HG02642 (cell line): ENCODE data around the gene INHBC.

Experiments used
- ATAC-seq: cut with Tn5 transposase; IDR thresholded peaks from one replicate; pipeline ENCODE4 v1.9.1; 2021; ENCODE audit warnings: mild to moderate bottlenecking; ENCODE audit not compliant: unreplicated experiment, poor library complexity

Gene INHBC

DNA sequence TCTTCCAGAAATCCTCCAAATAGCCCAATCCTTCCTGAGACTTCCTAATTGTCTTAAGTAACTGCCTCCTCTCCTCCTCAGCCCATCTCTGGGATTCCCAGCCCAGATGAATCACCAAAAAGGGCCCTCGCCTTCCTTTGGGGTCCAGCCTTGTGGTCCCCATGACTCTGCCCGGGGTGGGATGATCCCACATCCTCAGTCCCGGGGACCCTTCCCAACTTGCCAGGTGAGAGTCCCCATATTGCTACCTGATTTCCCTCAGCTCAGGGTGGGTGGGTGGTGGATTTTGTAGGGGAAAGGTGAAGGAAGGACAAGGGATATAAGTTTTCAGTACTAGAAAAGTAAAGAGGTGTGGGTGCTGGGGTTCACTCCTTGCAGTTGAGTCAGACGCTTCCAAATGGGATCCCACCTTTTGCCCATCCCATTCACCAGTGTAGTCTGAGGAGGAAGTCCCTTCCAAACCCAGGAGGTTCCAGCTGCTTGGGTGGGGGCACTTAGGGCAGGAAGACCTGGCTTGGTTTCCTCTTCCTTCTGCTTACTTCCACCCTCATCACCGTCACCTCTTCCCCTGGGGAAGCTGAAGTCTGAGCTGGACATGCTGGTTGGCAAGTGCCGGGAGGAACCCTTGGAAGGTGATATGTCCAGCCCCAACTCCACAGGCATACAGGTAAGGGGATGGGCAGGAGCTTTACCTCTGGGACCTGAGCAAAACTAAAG lies 30.6 kb downstream of the INHBC start:
- ATAC-seq = no peak

DNA sequence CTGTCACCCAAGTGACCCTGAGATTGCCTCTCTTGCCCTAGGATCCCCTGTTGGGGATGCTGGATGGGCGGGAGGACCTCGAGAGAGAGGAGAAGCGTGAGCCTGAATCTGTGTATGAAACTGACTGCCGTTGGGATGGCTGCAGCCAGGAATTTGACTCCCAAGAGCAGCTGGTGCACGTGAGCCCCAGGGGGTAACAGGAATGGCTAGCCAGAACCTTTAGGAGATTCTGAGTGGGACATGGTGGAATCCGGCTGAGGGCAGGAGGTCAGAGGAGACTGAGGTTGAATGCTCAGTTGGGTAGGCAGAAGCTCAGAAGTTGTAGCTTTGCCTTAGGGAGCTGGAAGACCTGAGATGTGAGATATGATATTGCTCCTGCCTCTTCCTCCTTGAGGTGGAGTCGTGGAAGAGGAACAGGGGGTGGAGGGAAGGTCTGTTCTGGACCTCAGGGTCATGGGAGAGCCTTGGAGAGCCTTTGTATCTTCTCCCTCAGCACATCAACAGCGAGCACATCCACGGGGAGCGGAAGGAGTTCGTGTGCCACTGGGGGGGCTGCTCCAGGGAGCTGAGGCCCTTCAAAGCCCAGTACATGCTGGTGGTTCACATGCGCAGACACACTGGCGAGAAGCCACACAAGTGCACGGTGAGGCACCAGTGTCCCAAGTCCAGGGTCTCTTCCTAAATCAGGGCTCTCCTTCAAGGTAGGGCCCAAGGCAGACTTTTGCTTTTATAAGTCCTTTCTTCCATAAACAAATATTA lies 31.3 kb downstream of the INHBC start:
- no peak for ATAC-seq

DNA sequence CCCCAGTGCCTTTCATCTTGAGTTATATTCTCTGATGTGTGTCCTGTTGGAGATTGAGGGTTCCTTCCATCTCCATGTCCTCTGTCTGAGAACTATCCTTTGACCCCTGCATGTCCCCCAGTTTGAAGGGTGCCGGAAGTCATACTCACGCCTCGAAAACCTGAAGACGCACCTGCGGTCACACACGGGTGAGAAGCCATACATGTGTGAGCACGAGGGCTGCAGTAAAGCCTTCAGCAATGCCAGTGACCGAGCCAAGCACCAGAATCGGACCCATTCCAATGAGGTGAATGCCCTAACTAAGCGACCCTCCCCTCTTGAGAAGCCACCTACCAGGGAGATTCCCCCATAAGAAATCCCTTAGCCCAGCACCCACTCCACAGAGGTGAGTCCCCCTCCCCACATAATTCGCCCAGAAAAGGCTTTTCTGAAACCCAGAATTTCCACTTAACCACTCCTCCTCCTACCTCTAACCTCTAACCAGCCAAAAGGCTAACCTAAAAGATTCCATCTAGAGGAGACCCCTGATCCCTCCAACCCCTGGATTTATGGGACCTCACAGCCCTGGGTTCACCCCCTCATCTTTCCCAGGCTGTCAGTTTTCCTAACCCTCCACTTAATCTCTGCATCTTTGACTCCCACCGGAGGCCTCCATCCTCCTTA lies 32.8 kb downstream of the INHBC start:
- ATAC-seq = no peak

DNA sequence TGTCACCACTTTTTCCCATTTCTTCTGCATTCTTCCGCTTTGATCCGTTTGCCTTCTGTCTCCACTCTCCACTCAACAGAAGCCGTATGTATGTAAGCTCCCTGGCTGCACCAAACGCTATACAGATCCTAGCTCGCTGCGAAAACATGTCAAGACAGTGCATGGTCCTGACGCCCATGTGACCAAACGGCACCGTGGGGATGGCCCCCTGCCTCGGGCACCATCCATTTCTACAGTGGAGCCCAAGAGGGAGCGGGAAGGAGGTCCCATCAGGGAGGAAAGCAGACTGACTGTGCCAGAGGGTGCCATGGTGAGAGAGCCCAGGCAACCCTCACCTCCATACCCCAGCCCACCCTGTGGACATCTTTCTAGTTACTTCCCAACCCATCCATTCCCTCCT lies 33.3 kb downstream of the INHBC start:
- ATAC-seq = no peak

DNA sequence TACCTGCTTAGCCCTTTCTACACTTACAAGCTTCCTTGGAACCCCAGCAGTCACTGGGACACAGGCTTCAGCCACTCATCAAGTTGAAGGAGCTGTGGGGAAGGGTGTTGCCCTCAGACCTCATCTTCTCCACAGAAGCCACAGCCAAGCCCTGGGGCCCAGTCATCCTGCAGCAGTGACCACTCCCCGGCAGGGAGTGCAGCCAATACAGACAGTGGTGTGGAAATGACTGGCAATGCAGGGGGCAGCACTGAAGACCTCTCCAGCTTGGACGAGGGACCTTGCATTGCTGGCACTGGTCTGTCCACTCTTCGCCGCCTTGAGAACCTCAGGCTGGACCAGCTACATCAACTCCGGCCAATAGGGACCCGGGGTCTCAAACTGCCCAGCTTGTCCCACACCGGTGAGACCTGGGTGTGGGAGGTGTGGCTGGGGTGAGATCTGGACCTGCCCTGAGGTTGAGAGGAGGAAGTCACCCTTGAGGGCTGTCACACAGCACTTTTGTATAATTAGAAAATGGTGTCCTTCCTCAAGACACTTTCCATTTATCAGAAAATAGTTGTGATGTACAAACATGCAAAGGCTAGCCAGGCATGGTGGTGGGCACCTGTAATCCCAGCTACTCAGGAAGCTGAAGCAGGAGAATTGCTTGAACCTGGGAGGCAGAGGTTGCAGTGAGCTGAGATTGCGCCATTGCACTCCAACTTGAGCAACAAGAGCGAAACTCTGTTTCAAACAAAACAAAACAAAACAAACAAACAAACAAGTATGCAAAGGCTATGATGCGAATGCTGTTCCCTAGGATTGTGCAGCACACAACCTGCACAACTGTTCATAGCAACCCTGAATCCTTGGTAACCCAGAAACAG lies 34.9 kb downstream of the INHBC start:
- ATAC-seq = no peak

DNA sequence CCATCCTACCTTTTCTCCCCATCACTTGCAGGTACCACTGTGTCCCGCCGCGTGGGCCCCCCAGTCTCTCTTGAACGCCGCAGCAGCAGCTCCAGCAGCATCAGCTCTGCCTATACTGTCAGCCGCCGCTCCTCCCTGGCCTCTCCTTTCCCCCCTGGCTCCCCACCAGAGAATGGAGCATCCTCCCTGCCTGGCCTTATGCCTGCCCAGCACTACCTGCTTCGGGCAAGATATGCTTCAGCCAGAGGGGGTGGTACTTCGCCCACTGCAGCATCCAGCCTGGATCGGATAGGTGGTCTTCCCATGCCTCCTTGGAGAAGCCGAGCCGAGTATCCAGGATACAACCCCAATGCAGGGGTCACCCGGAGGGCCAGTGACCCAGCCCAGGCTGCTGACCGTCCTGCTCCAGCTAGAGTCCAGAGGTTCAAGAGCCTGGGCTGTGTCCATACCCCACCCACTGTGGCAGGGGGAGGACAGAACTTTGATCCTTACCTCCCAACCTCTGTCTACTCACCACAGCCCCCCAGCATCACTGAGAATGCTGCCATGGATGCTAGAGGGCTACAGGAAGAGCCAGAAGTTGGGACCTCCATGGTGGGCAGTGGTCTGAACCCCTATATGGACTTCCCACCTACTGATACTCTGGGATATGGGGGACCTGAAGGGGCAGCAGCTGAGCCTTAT lies 35.8 kb downstream of the INHBC start:
- ATAC-seq = no peak

DNA sequence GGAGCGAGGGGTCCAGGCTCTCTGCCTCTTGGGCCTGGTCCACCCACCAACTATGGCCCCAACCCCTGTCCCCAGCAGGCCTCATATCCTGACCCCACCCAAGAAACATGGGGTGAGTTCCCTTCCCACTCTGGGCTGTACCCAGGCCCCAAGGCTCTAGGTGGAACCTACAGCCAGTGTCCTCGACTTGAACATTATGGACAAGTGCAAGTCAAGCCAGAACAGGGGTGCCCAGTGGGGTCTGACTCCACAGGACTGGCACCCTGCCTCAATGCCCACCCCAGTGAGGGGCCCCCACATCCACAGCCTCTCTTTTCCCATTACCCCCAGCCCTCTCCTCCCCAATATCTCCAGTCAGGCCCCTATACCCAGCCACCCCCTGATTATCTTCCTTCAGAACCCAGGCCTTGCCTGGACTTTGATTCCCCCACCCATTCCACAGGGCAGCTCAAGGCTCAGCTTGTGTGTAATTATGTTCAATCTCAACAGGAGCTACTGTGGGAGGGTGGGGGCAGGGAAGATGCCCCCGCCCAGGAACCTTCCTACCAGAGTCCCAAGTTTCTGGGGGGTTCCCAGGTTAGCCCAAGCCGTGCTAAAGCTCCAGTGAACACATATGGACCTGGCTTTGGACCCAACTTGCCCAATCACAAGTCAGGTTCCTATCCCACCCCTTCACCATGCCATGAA lies 36.5 kb downstream of the INHBC start:
- no peak for ATAC-seq

DNA sequence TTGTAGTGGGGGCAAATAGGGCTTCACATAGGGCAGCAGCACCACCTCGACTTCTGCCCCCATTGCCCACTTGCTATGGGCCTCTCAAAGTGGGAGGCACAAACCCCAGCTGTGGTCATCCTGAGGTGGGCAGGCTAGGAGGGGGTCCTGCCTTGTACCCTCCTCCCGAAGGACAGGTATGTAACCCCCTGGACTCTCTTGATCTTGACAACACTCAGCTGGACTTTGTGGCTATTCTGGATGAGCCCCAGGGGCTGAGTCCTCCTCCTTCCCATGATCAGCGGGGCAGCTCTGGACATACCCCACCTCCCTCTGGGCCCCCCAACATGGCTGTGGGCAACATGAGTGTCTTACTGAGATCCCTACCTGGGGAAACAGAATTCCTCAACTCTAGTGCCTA lies 37.1 kb downstream of the INHBC start:
- ATAC-seq = no peak

DNA sequence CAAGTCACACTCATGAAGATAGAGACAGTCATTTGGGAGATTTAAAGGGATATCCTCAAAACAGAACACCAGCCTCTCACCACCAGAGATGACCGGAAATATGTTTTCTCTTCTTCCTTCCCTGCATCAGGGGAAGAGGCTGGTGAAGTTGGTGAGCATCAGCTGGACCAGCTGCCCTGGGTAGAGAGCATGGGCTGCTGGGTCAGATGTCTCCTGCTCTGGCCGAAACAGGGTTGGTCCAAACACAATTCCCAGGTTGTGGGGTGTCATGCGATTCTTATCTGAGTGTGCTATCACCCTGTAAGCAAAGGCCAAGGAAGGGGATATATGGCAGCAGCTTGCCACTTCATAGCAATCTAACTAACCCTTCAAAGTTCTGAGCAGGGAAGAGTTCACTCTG lies 37.8 kb downstream of the INHBC start:
- ATAC-seq = no peak

DNA sequence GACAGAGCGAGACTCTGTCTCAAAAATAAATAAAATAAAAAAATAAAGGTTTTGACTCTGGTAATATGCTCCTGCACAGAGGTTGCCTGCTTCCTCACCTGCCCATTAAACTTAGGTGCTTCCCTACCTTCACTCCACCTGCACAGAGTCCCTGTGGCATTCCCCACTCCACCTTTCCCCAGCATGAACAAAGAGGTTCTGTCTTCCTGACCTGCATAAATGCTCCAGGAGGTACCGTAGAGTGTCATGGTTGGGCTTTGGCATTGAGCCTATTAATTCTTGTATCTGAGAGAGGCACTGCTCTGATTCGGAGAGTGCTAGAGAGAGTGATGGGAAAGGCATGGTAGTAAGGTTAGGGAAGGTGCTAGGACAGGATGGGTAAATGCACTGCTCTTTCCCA lies 38.8 kb downstream of the INHBC start:
- no peak for ATAC-seq

DNA sequence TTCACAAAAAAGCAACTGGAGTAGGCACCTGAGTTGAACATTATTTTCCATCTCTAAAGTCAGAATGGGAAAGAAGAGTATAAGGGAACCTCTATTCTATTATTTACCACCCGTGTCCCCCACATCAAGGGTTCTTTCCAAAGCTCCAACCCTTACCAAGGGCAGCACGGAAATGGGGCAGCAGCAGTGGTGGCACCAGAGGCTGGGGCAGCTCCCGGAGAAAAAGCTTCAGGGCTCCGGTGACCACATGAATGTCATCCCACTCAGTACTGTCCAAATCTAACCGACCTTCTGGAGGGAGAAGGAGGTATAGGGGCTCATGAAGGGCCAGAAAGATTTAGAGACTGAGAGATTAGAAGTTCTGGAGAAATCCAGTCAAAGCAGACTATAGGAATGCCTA lies 39.3 kb downstream of the INHBC start:
- no peak for ATAC-seq

DNA sequence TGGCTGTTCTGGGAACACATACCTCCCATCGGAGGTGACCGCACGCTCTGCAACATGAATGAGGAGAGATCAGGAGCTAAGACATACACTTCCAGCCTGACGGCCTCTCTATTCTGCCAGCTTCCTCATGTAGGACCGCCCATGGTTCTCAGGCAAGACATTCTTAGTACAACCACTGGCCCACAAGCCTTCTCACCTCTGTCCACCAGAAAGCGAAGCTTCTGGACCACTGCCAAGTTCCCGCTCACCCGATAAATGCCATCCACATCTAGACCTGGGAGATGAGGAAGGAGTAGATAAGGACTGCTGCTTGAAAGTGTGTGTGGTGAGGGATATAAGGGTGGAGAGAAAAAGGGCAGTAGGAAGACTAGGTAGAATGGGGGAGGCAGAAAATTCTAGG lies 39.8 kb downstream of the INHBC start:
- ATAC-seq = no peak

DNA sequence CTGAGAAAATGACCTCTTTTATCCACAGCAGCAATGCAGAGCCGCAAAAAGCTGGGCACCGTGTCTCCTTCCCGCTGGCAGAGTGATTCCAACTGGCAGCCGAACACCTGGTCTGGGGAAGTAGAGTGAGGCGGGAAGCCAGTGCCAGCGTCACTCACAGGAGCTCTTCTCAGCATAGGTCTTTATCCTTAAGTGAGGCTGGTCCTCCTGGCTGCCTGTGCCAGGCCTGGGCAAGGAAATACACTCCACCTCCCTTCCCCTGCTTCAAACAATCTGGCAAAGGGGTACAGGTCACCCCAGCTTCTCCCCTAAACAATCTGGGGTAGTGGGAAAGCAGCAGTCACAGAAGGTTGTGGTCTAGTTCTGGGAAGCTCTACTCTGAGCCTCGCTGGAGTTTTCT lies 40.3 kb downstream of the INHBC start:
- ATAC-seq = no peak

DNA sequence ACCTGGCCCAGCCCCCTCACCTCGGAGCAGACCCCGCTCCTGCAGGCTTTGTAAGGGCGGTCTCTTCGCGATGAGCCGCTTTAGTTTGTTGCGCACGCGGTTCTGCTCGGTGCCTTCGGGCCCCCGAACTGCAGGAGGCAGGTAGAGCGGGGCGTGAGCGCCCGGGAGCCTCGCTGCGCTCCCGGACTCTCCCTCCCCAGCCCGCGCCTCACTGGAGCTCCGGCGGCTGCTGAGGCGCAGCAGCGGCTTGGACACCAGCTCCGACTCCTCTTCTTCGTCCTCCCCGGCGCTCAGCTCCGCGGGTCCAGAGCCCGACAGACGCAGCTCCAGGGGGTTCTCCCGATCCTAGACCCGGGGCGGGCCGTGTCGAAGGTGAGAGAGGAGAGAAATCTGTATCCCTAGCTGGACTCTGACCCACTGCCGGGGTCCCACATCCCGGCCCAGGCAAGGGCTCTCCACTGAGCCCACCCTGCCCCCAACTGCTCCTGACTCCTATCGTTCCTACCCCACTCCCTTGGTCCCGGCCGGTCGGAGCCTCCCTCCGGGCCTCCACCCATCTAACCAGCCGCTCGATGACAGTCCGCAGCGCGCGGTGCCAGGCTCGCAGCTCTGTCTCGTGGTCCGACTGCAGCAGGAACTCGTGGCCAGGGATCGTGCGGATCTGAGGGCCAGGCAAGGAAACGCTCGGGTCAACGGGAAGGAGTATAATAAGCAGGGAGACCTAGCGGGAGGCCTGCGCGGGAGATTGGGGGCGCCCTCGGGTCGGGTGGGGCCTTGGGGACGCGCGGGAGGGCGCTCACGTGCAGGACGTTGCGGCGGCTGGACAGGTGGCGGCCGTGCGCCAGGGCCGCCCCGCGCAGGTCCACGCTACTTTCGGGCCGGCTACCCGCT lies 40.9 kb downstream of the INHBC start:
- ATAC-seq = no peak

DNA sequence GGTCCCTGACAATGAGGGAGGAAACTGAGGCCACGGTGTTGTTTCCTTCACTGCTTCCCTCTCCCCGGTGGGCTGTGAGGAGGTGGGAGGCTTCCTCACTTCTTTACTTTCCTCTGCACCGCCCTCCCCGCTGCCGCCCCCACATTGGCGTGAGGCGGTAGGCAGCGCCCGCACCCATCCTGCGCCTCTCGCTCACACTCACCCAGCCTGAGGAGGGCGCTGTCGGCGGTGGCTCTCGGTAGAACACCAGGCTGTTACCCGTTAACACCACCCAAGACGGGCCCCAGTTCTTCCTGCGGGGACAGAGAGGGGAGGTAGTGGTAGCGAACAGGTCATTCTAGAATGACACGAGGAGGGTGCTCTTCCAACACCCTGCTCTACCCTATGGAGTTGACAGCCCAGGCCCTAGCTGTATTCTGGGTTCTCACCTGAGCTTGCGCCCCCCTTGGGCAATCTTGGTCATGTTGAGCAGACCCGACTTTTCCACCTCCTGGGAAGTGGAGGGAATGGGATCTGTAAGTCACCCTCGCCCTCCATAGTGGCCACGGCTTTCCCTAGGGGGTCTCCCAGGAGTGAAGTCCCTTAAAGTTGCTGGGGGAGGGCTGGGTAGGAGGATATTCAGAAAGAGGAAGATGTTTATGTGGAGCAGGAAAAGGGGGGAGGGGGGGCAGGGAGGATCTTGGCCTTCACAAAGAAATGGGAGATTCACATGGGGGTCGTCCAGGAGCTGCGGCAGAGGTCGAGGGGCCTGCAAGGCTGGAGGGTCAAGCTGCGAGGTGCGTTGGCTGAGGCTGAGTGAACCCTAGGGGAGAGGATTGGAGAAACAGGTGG lies 41.8 kb downstream of the INHBC start:
- no peak for ATAC-seq

DNA sequence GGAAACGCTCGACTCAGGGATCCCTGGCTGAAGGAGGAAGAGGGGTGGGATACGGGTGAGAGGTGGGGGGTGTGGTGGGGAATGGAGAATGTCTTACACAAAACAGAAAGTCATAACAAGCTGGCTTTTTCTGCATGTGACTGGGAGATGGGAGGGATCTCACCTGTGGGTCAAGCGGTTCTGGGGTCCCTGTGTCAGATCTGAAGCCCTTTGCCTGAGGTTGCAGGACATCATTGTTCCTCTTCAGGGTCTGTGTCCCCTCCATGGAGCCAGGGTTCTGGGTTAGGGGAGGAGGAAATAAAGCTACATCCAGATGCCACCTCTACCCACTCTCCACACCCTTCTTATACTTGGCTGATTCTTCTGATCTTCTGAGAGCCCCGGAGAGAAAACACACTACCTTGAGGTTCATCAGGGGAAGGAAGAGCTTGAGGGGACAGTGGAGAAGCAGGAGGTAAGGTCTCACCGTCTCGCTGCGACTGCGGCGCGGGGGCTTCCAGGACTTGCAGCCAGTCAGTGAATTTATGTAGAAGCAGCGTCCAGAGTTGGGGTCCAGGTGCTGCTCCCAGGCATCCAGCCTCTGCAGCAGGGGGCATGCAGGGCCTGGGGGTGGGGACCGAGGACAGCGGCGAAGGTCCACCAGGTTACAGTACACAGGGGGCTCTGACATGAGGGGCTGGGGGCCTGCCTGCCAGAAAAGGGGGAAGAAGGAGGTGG lies 42.6 kb downstream of the INHBC start:
- ATAC-seq = no peak
